ENCODE data around the gene UBR3. TPM values are rescaled to one million over a fixed set of nuclear protein-coding genes. Genes with fewer than 3 reads are reported as not detected.

Gene UBR3
- total RNA-seq, 1 donor from 2014 or later, result 23.4 TPM

GRCh38 chr2:169871994-169872393 is 44.7 kb downstream of the UBR3 start:
- H3K9me3 Mint-ChIP-seq (ENCODE audit: unreplicated experiment), result no peaks in the 10 kb centered on the region
- H3K4me1 Mint-ChIP-seq (ENCODE audit: unreplicated experiment), result no peaks in the 10 kb centered on the region
- H3K4me3 Mint-ChIP-seq (ENCODE audit: unreplicated experiment), result no peak overlapping the region
- H3K36me3 Mint-ChIP-seq (ENCODE audit: low read depth, unreplicated experiment), result peaks cover 2% of the 10 kb centered on the region
- no peak for DNase-seq (ENCODE audit: low spot score)
- no peaks in the 10 kb centered on the region for H3K27me3 Mint-ChIP-seq (ENCODE audit: unreplicated experiment)
- no peak for TF ChIP-seq CTCF (IDR thresholded peaks at IDR 0.05; ENCODE audit: unreplicated experiment)
- H3K27ac Mint-ChIP-seq (ENCODE audit: unreplicated experiment), result no peak overlapping the region

- no peak for TF ChIP-seq CTCF (IDR thresholded peaks at IDR 0.05; ENCODE audit: unreplicated experiment)
- no peaks in the 10 kb centered on the region for H3K9me3 Mint-ChIP-seq (ENCODE audit: unreplicated experiment)
- H3K27me3 Mint-ChIP-seq (ENCODE audit: unreplicated experiment), result peaks cover 1% of the 10 kb centered on the region
- no peak for DNase-seq (ENCODE audit: low spot score)
- H3K4me1 Mint-ChIP-seq (ENCODE audit: unreplicated experiment), result no peaks in the 10 kb centered on the region
- peaks cover 2% of the 10 kb centered on the region for H3K36me3 Mint-ChIP-seq (ENCODE audit: low read depth, unreplicated experiment)
- no peak overlapping the region for H3K4me3 Mint-ChIP-seq (ENCODE audit: unreplicated experiment)
- H3K27ac Mint-ChIP-seq (ENCODE audit: unreplicated experiment), result no peak overlapping the region
These were observed 50.1 kb downstream of the UBR3 start for GRCh38 chr2:169877398-169877797.

GRCh38 chr2:169887120-169887519 is 59.9 kb downstream of the UBR3 start:
- H3K9me3 Mint-ChIP-seq (ENCODE audit: unreplicated experiment), result no peaks in the 10 kb centered on the region
- H3K27me3 Mint-ChIP-seq (ENCODE audit: unreplicated experiment), result no peaks in the 10 kb centered on the region
- peaks cover 10% of the 10 kb centered on the region for H3K36me3 Mint-ChIP-seq (ENCODE audit: low read depth, unreplicated experiment)
- no peak for TF ChIP-seq CTCF (IDR thresholded peaks at IDR 0.05; ENCODE audit: unreplicated experiment)
- H3K27ac Mint-ChIP-seq (ENCODE audit: unreplicated experiment), result no peak overlapping the region
- H3K4me1 Mint-ChIP-seq (ENCODE audit: unreplicated experiment), result no peaks in the 10 kb centered on the region
- no peak overlapping the region for H3K4me3 Mint-ChIP-seq (ENCODE audit: unreplicated experiment)
- no peak for DNase-seq (ENCODE audit: low spot score)

- TF ChIP-seq CTCF (IDR thresholded peaks at IDR 0.05; ENCODE audit: unreplicated experiment), result no peak
- Mint-ChIP-seq H3K4me3 (ENCODE audit: unreplicated experiment) (no peak overlapping the region), H3K36me3 (ENCODE audit: low read depth, unreplicated experiment) (peaks cover 4% of the 10 kb centered on the region), H3K9me3 (ENCODE audit: unreplicated experiment) (no peaks in the 10 kb centered on the region), H3K27ac (ENCODE audit: unreplicated experiment) (no peak overlapping the region), H3K4me1 (ENCODE audit: unreplicated experiment) (no peaks in the 10 kb centered on the region), H3K27me3 (ENCODE audit: unreplicated experiment) (no peaks in the 10 kb centered on the region)
- no peak for DNase-seq (ENCODE audit: low spot score)
These were observed 64.5 kb downstream of the UBR3 start for GRCh38 chr2:169891593-169892298.

- no peak for DNase-seq (ENCODE audit: low spot score)
- no peaks in the 10 kb centered on the region for H3K9me3 Mint-ChIP-seq (ENCODE audit: unreplicated experiment)
These were observed 65.7 kb downstream of the UBR3 start for GRCh38 chr2:169892951-169893350.

More at GRCh38 chr2:169892951-169893350, 65.7 kb downstream of the UBR3 start:
- H3K27ac Mint-ChIP-seq (ENCODE audit: unreplicated experiment), result no peak overlapping the region
- H3K36me3 Mint-ChIP-seq (ENCODE audit: low read depth, unreplicated experiment), result peaks cover 4% of the 10 kb centered on the region
- no peak for TF ChIP-seq CTCF (IDR thresholded peaks at IDR 0.05; ENCODE audit: unreplicated experiment)
- no peaks in the 10 kb centered on the region for H3K4me1 Mint-ChIP-seq (ENCODE audit: unreplicated experiment)
- no peak overlapping the region for H3K4me3 Mint-ChIP-seq (ENCODE audit: unreplicated experiment)
- H3K27me3 Mint-ChIP-seq (ENCODE audit: unreplicated experiment), result no peaks in the 10 kb centered on the region

Measured in endothelial cell (in vitro differentiated cells).